K562 (cell line): ENCODE results near the gene ATP6V1G2. TPM values are rescaled to one million over a fixed set of nuclear protein-coding genes. Genes with fewer than 3 reads are reported as not detected.

ENCODE experiments used
- CBFA2T2 ChIP-seq: fragments of 450-650 bp; conservative IDR thresholded peaks from 2 replicates; pipeline ENCODE4 v1.6.1; 2017; ENCODE audit warnings: mild to moderate bottlenecking
- GTF2E2 ChIP-seq: fragments of 200-800 bp; sonication (Bioruptor generic); IDR thresholded peaks from 2 replicates; pipeline ENCODE4 v1.6.1; 2016; ENCODE audit warnings: missing genetic modification characterization, missing compliant biosample characterization
- KAT2B ChIP-seq: IDR thresholded peaks from one replicate; pipeline ENCODE4 v1.6.1; 2012; ENCODE audit warnings: low read depth, mild to moderate bottlenecking, control low read depth, inconsistent platforms, low read length, moderate library complexity
- MYBL2 ChIP-seq, 2 experiments: fragments of 450-650 bp in 1 of 2; sonication (generic) in 1 of 2; formaldehyde crosslinking in 1 of 2; IDR thresholded peaks; 2 replicates each; pipeline versions ENCODE4 v1.6.1 to v1.8.1; 2017 to 2022; ENCODE audit warnings: borderline replicate concordance in 1 of 2, inconsistent platforms in 1 of 2, low read depth in 1 of 2, mild to moderate bottlenecking in 1 of 2, missing genetic modification reagents in 1 of 2, moderate library complexity in 1 of 2
- NR3C1 ChIP-seq: sonication (generic); formaldehyde crosslinking; IDR thresholded peaks from 2 replicates; pipeline ENCODE4 v1.8.1; 2022; ENCODE audit warnings: missing genetic modification reagents
- PHF20 ChIP-seq: fragments of 450-650 bp; IDR thresholded peaks from 2 replicates; pipeline ENCODE4 v1.6.1; 2018; ENCODE audit not compliant: partially characterized antibody
- POLR2AphosphoS2 ChIP-seq: IDR thresholded peaks from 2 replicates; pipeline ENCODE4 v1.6.1; 2012; ENCODE audit warnings: low read length, improper control_type of control experiment
- POLR2B ChIP-seq: fragments of 450-650 bp; IDR thresholded peaks from 2 replicates; pipeline ENCODE4 v1.6.1; 2018; ENCODE audit warnings: low read depth; ENCODE audit not compliant: partially characterized antibody
- PYGO2 ChIP-seq: fragments of 450-650 bp; IDR thresholded peaks from 2 replicates; pipeline ENCODE4 v1.6.1; 2016; ENCODE audit warnings: mild to moderate bottlenecking, missing genetic modification characterization, moderate library complexity, missing compliant biosample characterization
- SIRT6 ChIP-seq: IDR thresholded peaks from one replicate; pipeline ENCODE4 v1.6.1; 2012; ENCODE audit warnings: low read depth, mild to moderate bottlenecking, control low read depth, inconsistent platforms, low read length, moderate library complexity
- TAF7 ChIP-seq: fragments of 450-650 bp; IDR thresholded peaks from 2 replicates; pipeline ENCODE4 v1.6.1; 2016; ENCODE audit warnings: missing genetic modification characterization, missing compliant biosample characterization
- XRCC4 ChIP-seq: IDR thresholded peaks from one replicate; pipeline ENCODE4 v1.6.1; 2011; ENCODE audit not compliant: insufficient read depth, insufficient read length; ENCODE audit errors: extremely low read depth
- XRCC5 ChIP-seq: fragments of 200-400 bp; formaldehyde crosslinking; IDR thresholded peaks from 2 replicates; pipeline ENCODE4 v1.6.1; 2017; ENCODE audit warnings: low read depth, mild to moderate bottlenecking, low read length
- ZKSCAN1 ChIP-seq: fragments of 150-350 bp; IDR thresholded peaks from 2 replicates; pipeline ENCODE4 v1.6.1; 2016; ENCODE audit warnings: low read depth, low read length
- ZNF408 ChIP-seq: fragments of 250-450 bp; sonication (Bioruptor Pico); IDR thresholded peaks from 2 replicates; pipeline ENCODE4 v1.4.0; 2020; ENCODE audit warnings: low read depth, mild to moderate bottlenecking, moderate library complexity
- polyA plus RNA-seq, 8 experiments: library from polyadenylated mRNA; depleted of rRNA in 4 of 8; stranded (reverse) in 5 of 8; unstranded in 3 of 8; fragments of >200 nt; fragmentation: Nextera tagmentation in 2 of 8; fragmentation: Illumina TruSeq in 1 of 8; extraction: Ambion mirVana in 2 of 8; extraction: Trizol in 1 of 8; gene quantifications; 2 replicates each; pipeline versions ENCODE4 v1.2.1 to v1.2.3, GENCODE V29; 2011 to 2014; ENCODE audit warnings: inconsistent platforms in 1 of 8, missing spikeins in 1 of 8
- total RNA-seq, 7 experiments: library from RNA; depleted of rRNA in 6 of 7; stranded (reverse); fragments of >200 nt in 6 of 7; fragmentation: Illumina TruSeq in 2 of 7; extraction: Trizol in 2 of 7; gene quantifications; 2 replicates each; pipeline versions ENCODE4 v1.2.1 to v1.2.3, GENCODE V29; 2011 to 2021; ENCODE audit warnings: low replicate concordance in 1 of 7
- TF ChIP-seq, protein P1 (sequence below): fragments of 150-350 bp; conservative IDR thresholded peaks from 2 replicates; pipeline ENCODE4 v1.6.1; 2014; ENCODE audit warnings: low read length
- TF ChIP-seq, protein P2 (sequence below): fragments of 450-650 bp; IDR thresholded peaks from 2 replicates; pipeline ENCODE4 v1.6.1; 2016; ENCODE audit warnings: antibody characterized with exemption
- TF ChIP-seq, protein P3 (sequence below): sonication (generic); formaldehyde crosslinking; IDR thresholded peaks from 2 replicates; pipeline ENCODE4 v1.4.0; 2020; ENCODE audit warnings: mild to moderate bottlenecking, missing genetic modification reagents
- TF ChIP-seq, protein P4 (sequence below): fragments of 200-400 bp; formaldehyde crosslinking; IDR thresholded peaks from 2 replicates; pipeline ENCODE4 v1.6.1; 2017; ENCODE audit warnings: mild to moderate bottlenecking, low read depth, low read length, moderate library complexity

Gene ATP6V1G2
- total and polyA plus RNA-seq, 9 of the 15 experiments (the other 6 are each of a cell fraction or from before 2014, with no cell fraction given) = 0.14 to 1.5 (median 0.33) TPM

DNA sequence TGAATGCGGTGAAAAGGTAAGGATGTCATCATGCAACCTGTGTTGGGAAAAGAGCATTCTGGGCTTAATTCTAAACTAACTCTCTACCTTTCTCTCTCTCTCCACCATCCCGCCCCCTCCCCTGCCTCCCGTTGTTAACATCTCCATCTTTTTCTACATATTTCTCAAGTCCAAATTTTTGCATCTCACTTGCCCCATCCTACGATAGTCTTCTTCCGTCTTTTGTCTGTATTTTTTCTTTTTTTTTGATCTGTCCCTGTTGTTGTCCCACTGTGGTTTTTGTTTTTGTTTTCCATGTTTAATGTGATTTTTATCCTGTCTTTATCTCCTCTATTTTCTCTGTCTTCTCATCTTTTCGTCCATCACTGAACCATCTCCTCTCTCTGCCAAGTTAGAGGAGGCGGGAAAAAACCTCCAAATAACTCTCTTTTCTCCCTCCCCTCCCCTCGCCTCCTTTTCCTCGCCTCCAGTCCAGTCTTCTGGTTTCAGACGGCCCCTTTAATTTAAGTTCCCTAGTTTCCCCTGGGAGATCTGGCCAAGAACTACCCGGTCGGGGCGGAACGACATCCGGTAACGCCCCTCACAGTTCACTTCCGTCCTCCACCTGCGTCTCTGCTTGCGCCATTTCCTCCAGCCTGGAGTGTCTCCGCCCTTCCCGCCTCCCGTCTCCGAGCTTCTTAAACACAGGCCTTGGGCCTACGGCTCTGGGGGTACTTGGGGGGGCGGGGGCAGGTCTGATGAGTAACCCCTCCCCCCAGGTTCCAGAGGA, 734 bp upstream of the ATP6V1G2 start, which contains the start of gene NFKBIL1 (continued):
- TF ChIP-seq, protein P1, sequence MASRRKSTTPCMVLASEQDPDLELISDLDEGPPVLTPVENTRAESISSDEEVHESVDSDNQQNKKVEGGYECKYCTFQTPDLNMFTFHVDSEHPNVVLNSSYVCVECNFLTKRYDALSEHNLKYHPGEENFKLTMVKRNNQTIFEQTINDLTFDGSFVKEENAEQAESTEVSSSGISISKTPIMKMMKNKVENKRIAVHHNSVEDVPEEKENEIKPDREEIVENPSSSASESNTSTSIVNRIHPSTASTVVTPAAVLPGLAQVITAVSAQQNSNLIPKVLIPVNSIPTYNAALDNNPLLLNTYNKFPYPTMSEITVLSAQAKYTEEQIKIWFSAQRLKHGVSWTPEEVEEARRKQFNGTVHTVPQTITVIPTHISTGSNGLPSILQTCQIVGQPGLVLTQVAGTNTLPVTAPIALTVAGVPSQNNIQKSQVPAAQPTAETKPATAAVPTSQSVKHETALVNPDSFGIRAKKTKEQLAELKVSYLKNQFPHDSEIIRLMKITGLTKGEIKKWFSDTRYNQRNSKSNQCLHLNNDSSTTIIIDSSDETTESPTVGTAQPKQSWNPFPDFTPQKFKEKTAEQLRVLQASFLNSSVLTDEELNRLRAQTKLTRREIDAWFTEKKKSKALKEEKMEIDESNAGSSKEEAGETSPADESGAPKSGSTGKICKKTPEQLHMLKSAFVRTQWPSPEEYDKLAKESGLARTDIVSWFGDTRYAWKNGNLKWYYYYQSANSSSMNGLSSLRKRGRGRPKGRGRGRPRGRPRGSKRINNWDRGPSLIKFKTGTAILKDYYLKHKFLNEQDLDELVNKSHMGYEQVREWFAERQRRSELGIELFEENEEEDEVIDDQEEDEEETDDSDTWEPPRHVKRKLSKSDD = peak; percentile 8; the same call in 1 of the 2 replicates
- no peak for TF ChIP-seq KAT2B
- no peak for TF ChIP-seq SIRT6
- TF ChIP-seq, protein P2, sequence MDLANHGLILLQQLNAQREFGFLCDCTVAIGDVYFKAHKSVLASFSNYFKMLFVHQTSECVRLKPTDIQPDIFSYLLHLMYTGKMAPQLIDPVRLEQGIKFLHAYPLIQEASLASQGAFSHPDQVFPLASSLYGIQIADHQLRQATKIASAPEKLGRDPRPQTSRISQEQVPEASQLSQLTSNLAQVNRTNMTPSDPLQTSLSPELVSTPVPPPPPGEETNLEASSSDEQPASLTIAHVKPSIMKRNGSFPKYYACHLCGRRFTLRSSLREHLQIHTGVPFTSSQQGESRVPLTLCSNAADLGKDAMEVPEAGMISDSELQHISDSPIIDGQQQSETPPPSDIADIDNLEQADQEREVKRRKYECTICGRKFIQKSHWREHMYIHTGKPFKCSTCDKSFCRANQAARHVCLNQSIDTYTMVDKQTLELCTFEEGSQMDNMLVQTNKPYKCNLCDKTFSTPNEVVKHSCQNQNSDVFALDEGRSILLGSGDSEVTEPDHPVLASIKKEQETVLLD = no peak; the same call in none of the 2 replicates
- no peak for TF ChIP-seq CBFA2T2
- TF ChIP-seq POLR2B = peak; percentile 69
- no peak for TF ChIP-seq PYGO2
- peak; percentile 77 for TF ChIP-seq TAF7 (tag)
- TF ChIP-seq ZNF408 (CRISPR knock-in tag) = no peak
- TF ChIP-seq XRCC4 = no peak
- no peak for TF ChIP-seq POLR2AphosphoS2
- TF ChIP-seq, protein P3, sequence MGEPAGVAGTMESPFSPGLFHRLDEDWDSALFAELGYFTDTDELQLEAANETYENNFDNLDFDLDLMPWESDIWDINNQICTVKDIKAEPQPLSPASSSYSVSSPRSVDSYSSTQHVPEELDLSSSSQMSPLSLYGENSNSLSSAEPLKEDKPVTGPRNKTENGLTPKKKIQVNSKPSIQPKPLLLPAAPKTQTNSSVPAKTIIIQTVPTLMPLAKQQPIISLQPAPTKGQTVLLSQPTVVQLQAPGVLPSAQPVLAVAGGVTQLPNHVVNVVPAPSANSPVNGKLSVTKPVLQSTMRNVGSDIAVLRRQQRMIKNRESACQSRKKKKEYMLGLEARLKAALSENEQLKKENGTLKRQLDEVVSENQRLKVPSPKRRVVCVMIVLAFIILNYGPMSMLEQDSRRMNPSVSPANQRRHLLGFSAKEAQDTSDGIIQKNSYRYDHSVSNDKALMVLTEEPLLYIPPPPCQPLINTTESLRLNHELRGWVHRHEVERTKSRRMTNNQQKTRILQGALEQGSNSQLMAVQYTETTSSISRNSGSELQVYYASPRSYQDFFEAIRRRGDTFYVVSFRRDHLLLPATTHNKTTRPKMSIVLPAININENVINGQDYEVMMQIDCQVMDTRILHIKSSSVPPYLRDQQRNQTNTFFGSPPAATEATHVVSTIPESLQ (CRISPR knock-in tag) = 0 out of 2 replicates have a peak, but pooled peaks have one; percentile 45
- no peak; the same call in none of the 2 replicates for TF ChIP-seq GTF2E2 (tag)
- no peak for TF ChIP-seq NR3C1 (CRISPR knock-in tag)
- TF ChIP-seq, protein P4, sequence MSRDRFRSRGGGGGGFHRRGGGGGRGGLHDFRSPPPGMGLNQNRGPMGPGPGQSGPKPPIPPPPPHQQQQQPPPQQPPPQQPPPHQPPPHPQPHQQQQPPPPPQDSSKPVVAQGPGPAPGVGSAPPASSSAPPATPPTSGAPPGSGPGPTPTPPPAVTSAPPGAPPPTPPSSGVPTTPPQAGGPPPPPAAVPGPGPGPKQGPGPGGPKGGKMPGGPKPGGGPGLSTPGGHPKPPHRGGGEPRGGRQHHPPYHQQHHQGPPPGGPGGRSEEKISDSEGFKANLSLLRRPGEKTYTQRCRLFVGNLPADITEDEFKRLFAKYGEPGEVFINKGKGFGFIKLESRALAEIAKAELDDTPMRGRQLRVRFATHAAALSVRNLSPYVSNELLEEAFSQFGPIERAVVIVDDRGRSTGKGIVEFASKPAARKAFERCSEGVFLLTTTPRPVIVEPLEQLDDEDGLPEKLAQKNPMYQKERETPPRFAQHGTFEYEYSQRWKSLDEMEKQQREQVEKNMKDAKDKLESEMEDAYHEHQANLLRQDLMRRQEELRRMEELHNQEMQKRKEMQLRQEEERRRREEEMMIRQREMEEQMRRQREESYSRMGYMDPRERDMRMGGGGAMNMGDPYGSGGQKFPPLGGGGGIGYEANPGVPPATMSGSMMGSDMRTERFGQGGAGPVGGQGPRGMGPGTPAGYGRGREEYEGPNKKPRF = no peak
- peak; percentile 90 for TF ChIP-seq PHF20
- TF ChIP-seq MYBL2 (IDR thresholded peaks at IDR 0.05; ENCODE audit: low read depth) = no peak; the same call in 1 of the 2 replicates
- no peak for TF ChIP-seq MYBL2 (CRISPR knock-in tag; IDR thresholded peaks at IDR 0.05; ENCODE audit: borderline replicate concordance)
- TF ChIP-seq ZKSCAN1 = peak; percentile 69; the same call in 1 of the 2 replicates
- TF ChIP-seq XRCC5 = peak; percentile 93
